ENCODE results near the gene SPAG16.

DNA sequence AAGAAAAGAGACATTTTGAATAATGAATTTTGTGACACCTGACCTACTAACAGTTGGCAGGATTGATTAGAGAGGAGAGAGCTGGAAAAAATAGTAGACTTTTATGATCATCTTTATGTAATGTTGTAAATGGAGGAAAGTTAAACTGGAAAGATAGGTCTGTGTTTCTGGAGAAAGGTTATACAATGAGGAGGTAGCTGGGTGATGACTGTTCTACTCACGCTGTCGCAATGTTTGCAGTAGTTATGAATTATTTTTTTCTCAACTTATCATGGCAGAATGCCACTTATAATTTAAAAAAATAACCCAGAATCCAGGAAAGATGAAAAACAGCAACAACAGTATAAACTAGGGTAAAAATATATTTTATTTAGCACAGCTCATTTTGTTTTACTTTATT is 364.9 kb downstream of the SPAG16 start:
- no peak for TF ChIP-seq POLR2A (IDR thresholded peaks at IDR 0.05; ENCODE audit: low read depth, low read length)
- no peak for TF ChIP-seq POLR2AphosphoS5 (IDR thresholded peaks at IDR 0.05; ENCODE audit: low read depth, low read length)
